NCI-H446 treated with DMSO at 0.1 percent for 48 hours (cell line): ENCODE data around the gene GNAZ.

Experiments
- DNase-seq: peaks from one replicate; lab custom pipeline; 2025; lab: John Stamatoyannopoulos, UW

Gene GNAZ

DNA sequence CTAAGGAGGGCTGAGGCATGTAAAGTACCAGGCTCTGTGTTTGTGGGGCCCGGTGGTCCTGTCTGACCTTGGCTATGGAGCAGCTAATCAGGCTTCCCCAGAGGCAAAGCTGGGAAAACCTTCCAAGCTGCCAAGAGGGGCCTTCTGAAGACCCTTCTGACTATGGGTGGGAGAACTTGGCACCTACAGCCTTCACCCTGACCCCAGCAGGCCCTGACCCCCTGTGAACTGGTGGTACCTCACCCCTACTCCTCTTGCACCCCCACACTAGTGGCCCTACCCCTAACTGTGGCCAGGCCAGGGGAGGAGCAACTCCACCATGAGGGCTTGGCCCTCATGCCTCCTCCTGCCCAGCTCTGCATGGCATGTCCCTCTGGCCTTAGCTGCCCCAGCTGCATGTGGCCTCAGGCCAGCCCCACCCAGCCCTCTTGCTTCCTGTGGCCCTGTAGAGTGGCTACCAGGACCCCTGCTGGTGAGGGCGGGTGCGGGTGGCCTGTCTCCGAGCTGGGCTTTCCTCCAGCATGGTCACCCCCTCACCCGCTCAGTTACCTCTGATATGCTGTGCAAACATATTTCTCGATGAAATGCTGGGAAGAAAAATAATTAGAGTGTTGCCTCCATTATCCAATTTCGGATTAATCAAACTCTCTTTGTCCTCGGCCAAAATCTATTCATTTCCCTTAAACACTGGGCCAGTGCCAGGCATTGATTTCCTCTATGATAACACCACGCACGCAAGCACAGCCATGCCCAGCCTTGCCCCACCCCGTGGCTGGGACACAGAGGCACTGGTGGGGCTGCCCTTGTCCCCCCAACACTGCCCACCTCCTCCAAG is 7.5 kb downstream of the GNAZ start:
- no peak for DNase-seq

GRCh38 chr22:23078462-23078787 is 8.1 kb downstream of the GNAZ start:
- DNase-seq = no peak

DNA sequence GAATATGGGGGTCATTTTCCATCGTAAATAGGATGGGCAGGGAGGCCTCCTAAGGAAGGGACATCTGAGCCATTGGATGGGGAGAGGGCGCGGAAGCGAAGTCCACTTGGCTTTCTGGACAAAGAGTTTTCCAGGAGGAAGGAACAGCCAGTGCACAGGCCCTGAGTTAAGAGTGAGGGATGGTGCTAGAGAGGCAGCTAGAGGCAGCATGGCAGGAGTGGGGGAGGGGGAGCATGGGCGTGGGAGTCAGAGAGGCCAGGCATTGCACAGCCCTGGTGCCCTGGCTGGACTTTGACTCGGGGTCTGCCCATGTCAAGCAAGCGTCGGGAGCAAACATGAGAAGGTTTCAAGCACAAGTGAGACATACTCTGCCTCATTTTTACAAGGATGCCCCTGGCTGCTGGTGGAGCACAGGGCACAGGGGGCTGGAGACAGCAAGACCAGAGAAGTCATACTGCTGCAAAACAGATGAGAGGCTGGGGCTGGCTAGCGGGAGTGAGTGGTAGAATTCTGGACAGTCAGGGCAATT is 9.0 kb downstream of the GNAZ start:
- DNase-seq = no peak

GRCh38 chr22:23079814-23080521 is 9.6 kb downstream of the GNAZ start:
- DNase-seq = no peak

GRCh38 chr22:23080613-23081290 is 10.4 kb downstream of the GNAZ start:
- DNase-seq = no peak

- no peak for DNase-seq
These were observed 12.4 kb downstream of the GNAZ start for GRCh38 chr22:23082534-23083314.

- DNase-seq = no peak
These were observed 13.1 kb downstream of the GNAZ start for GRCh38 chr22:23083315-23084021.

DNA sequence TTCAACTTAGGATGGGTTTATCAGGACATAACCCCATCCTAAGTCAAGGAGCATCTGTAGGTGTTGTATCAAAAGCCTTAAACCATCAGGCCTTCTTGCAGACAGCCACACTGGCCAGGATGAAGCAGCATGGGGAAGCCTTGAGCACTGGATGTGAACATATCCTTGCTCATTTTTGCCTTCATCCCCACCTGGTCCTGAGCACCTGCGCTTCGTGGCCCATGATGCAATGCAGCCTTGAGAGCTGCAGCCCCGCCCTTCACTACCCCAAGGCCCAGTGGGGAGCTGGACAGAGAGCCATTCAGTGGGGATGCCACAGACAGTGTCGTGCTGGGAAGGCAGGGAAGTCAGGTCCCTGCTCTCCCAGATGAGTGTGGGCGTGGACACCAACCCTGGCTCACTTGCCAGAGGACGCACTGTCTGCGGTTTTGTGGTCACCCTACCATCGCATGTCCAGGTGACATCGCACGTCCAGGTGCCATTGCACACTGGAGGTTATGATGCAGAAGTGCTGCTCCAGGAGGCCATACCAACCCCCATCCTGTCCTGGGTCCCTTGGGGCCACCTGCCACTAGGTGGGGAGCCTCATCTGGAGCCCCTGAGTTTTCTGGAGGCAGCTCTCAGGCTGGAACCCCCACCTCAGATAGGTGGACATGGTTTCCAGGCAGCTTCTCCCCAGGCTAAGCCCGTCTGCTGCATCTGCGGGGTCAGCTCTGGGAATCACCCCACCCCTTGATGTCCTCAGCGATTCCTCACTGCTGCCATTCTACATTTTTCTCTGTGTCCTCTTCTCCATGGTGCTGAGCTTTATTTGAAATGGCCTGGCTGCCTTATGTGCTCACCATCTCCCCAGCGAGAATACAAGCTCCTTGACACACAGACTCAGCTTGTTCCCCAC is 14.4 kb downstream of the GNAZ start:
- DNase-seq = no peak

GRCh38 chr22:23085351-23085671 is 15.0 kb downstream of the GNAZ start:
- no peak for DNase-seq

- no peak for DNase-seq
These were observed 15.5 kb downstream of the GNAZ start for GRCh38 chr22:23085785-23086184.

GRCh38 chr22:23086263-23086662 is 15.9 kb downstream of the GNAZ start:
- no peak for DNase-seq

- DNase-seq = no peak
These were observed 16.5 kb downstream of the GNAZ start for GRCh38 chr22:23086787-23087186.

DNA sequence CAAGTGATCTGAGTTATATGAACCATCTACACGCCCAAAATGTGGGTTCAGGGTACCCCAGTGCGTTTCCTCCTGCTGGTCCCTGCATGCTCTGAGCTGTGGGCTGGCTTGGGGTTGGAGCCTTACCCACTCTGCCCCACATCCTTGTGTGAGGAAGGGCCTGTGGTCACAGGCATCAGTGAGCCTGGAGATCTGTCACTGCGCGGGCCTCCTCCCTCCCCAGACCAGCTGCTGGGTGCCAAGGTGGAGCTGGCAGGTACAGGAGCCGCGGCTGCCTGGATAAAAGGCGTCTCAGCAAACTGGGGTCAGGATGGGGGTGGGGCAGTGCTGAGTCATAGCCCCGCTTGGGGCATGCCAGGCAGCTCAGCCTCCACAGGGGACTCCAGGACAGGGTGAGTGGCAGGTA is 17.9 kb downstream of the GNAZ start:
- DNase-seq = no peak

DNA sequence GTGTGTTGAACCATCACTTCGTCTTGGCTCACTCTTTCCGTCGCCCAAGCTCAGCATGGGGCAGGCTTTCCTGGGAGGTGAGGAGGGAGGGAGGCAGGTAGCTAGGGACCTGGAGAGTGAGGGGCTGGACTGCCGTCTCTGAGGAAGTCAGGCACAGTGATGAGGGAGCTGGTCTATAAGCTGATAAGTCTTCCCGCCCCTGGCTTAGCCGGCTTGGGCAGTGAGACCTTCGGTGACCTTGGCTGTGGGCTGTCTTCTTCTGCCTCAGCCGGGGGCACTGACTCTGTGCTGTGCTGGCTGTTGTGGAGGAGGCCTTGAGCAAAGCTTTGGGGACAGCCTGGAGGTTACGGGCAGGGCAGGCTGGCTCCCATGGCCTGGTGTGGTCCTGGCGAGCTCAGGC is 18.7 kb downstream of the GNAZ start:
- no peak for DNase-seq

- DNase-seq = no peak
These were observed 19.5 kb downstream of the GNAZ start for GRCh38 chr22:23089633-23090456.

DNA sequence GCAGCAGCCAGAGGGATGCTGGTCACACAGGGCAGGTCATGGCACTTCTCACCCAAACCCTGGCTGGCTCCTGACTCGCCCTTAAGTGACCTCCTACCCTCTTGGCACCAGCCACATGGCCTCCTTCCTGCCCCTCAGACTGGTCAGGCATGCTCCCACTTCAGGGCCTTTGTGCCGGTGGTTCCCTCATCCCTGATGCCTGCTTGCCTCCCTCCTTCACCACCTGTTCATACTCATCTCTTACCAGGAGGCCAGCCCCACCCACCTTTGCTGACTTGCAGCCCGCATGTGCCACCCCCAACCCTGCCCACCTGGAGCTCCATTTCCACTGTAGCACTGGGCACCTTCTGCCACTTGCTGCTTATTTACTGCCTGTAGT is 20.1 kb downstream of the GNAZ start:
- no peak for DNase-seq

GRCh38 chr22:23091760-23092159 is 21.4 kb downstream of the GNAZ start:
- DNase-seq = no peak

DNA sequence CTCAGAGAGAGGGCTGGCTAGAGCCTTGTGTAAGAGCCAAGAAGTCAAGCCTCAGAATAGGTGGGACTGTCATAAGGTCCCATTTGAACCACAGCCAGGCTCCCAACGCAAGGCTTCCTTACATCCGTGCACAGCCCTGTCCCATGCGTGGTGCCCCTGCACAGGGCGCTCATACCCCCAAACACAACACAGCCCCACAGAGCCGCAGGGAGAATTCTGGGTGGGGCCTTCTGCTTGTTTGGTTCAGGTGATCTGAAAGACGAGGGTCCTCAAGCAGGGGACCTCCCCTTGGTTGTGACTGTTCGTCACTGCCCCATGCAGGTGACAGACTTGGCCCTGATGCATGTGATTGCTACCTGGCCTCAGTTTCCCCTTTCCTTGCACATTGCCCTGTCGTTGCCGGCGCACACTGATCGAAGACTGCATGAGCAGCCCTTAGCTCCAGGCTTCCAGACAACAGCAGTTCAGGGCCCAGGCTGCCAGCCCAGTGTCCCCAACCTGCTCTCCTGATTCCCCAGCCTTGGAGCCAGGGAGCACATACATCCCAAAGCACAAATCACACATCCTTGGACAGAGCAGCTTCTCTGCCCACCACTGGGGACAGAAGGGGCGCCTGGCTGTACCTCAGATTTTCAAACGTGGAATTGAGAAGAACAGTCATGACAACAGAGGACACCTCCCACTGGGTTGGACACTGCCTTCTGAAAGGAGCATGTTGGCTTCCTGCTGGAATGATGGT is 22.1 kb downstream of the GNAZ start:
- DNase-seq = no peak
